Panc1 (cell line): ENCODE measurements around the gene TCEAL1.

Source experiments
- CTCF ChIP-seq: fragments of 450-650 bp; IDR thresholded peaks from 2 replicates; pipeline ENCODE4 v1.5.1; 2017; ENCODE audit warnings: mild to moderate bottlenecking
- POLR2AphosphoS5 ChIP-seq: IDR thresholded peaks from 2 replicates; pipeline ENCODE4 v1.6.1; 2012; ENCODE audit warnings: mild to moderate bottlenecking, low read depth, low read length, moderate library complexity
- REST ChIP-seq, 2 experiments: IDR thresholded peaks; 2 replicates each; pipeline ENCODE4 v1.6.1; 2011 to 2012; ENCODE audit warnings: low read depth in 2 of 2, control low read depth in 1 of 2, low read length in 1 of 2, mild to moderate bottlenecking in 1 of 2, moderate library complexity in 1 of 2; ENCODE audit not compliant: insufficient read depth in 1 of 2

- TF ChIP-seq CTCF, result no peak
- TF ChIP-seq POLR2AphosphoS5, result no peak; the same call in 1 of the 2 replicates
- TF ChIP-seq REST (IDR thresholded peaks at IDR 0.05; ENCODE audit: insufficient read depth in 1 of 2, low read depth in 2 of 2, low read length in 1 of 2), result no peak
These were observed at the start of gene TCEAL1 for GRCh38 chrX:103628386-103629317.
